SK-N-SH (cell line): ENCODE measurements around the gene GBX2.

Experiments
- CTCF ChIP-seq: fragments of 200-600 bp; sonication (generic); IDR thresholded peaks from 2 replicates; pipeline ENCODE4 v1.6.1; 2017; ENCODE audit warnings: antibody characterized with exemption, mild to moderate bottlenecking, moderate library complexity
- EP300 ChIP-seq, 2 experiments: IDR thresholded peaks; 2 replicates each; pipeline versions ENCODE4 v1.4.0 to v1.6.1; 2012; ENCODE audit warnings: borderline replicate concordance in 1 of 2, low read depth in 1 of 2, low read length in 1 of 2
- SIN3A ChIP-seq: IDR thresholded peaks from 2 replicates; pipeline ENCODE4 v1.6.1; 2012; ENCODE audit warnings: low read depth, mild to moderate bottlenecking, low read length, moderate library complexity, borderline replicate concordance

- TF ChIP-seq CTCF (no peak), EP300 (IDR thresholded peaks at IDR 0.05; ENCODE audit: borderline replicate concordance in 1 of 2, low read depth in 1 of 2, low read length in 1 of 2) (no peak), SIN3A (no peak)
Measured at GRCh38 chr2:236172255-236173035, 4.3 kb upstream of the GBX2 start.
